CD4-positive, alpha-beta T cell treated with Interleukin-2 at 100 ng/mL for 4 hours (primary cell): ENCODE results near the gene IMPACT.
A peak's percentile ranks its signal among the peaks of the same experiment; 100 is the strongest.

ENCODE experiments used
- DNase-seq: peaks from one replicate; pipeline ENCODE4 v3.0.0-alpha.2; 2020; ENCODE audit warnings: low spot score

Gene IMPACT

DNA sequence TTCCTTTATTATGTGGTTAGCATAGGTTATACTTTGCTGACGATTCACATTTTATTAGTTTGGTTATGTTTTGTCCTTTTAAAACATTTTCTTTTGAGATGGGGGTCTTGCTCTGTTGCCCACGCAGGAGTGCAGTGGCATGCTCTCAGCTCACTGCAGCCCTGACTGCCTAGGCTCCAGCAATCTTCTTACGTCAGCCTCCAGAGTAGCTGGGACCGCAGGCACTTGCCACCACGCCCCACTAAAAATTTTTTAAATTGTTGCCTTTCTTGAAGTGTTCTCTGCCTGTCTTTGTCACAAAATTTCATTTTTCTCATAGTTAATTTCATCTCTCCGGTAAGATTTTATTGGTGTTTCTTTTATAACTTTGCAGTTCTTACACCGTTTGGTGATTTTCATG is 52.9 kb downstream of the IMPACT start:
- no peak for DNase-seq

DNA sequence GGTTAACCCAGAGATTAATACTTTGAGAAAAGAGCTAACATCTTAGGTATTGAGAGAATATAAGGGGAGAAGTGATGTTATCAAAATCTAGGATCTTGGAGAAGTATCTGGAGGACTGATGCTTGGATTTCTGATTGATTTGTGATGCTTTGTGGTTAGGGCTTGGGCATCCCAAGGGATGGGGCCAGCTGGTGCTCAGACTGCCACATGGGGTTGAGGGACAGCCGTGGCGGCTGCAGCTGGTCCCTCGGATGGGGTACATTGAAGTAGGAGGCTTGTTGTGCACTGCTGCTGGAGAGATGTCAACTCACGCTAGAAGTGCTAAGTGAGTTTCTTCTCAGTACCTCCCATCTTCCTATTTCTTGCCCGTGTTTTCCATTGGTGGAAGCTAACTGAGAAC is 56.4 kb downstream of the IMPACT start:
- no peak for DNase-seq

DNA sequence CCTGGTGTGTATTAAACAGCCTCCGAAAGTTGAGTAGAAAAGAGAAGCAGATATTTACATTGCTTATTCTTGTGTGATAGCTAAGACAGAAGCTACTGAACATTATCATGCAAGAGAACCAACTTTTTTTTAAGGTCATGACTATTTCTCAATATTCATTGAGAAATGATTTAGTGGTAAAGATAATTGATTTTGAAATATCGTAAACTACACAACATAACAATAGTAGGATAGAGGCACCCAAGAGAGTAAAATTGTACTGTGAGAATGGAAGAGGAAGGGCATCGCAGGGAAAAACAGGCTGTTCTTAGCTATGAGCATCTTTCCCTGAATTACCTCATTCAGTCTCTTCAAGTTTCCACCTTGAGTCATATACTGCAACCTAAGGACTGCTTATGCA is 59.2 kb downstream of the IMPACT start:
- no peak for DNase-seq

DNA sequence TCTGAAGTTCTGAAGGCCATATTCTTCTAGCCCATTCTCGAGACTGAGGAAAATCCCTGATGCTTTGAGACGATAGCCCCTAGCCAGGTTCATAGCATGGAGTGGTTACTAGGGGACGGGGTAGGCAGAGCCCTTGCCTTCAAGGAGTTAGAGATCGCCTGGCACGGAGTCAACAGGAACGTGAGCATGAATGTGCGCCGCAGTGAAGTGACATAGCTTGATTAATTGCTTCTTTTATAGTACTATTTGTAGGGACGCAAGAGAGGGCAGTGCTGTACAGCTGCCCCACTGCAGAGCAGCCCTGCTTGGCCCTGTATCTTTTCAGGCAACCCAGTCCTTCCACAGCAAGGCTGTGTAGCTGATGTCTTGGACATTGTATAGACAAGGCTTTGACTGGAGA is 60.2 kb downstream of the IMPACT start:
- DNase-seq, result no peak

DNA sequence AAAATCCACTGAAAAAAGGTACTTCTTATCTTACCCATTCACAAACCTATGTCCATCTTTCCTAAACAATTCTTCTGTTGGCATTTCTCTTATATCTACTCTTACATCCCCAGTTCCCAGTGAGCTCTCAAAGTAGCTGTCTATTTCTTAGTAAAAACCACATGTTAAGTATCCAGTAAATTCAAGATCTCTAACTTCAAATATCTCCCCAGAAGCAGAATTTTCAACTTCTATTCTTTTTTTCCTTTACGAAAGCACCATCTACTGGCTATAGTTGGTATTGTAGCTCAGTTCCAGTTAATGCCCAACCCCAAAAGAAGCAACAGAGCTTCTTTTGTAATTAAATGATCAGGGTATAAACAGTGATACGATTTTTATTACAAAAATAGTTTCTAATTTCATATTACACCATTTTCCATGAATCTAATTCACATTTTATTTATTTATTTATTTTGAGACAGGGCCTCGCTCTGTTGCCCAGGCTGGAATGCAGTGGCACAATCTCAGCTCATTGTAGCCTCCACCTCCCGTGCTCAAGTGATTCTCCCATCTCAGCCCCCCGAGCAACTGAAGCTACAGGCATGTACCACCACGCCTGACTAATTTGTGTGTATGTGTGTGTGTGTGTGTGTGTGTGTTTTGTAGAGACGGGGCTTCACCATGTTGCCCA is 62.5 kb downstream of the IMPACT start:
- peak; percentile 57 for DNase-seq

DNA sequence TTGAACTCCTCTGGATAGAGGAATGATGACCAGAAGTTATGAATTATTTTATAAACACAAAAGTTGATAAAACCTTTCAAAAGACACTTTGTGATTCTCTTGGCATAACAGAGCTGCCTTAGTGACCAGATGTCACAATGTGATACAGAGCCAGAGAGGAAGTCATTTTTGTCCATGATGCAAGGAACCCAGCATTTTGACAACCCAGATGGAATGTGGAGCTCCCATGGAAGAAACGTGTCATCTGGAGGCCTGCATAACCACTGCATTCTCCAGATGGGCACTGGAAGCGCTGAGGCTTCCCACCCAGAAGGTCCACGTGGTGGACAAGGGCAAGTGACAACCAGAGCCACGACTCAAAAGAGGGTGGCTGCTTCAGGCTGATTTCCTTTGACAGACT is 64.1 kb downstream of the IMPACT start:
- no peak for DNase-seq

DNA sequence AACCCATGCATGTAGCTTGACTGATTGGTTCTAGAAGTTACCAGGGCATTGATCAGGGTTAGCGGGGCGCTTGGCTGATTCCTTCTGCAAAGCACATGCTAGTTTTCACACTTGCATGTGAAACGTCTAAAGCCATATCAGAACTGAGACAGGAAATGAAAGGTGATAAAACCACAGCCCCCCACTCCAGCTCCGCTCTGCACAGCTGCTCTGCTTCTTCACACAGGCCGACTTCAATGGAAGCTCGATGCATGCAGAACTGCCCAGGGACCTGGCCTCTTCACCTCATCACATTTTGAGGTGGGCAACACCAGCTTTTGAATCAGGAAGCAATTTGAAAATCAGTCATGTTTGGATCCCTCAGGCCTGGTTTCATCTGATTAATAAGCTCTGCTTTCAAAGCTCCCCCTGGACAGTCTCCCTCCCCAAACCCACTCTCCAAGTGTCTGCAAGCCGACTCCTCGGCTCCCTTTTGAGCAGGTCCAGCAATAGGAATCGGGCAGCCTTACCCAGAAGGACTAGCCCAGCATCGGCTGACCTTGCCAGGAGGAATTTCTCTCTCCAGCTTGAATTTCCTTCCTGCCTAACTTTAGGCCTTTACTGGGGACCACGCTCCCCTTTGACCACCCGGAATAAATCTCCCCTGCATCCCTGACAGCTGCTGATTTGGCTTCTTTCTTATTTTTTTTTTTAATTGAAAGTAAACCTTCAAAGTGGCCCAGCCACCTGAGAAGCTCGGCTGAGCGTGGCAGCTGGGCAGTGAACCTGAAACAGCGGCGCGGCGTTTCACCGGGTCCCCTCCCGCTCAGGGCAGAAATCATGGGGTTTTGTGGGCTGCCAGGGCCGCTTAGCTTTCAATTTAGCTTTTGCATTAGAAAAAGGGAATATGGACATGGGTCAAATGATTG is 65.7 kb downstream of the IMPACT start:
- DNase-seq, result peak; percentile 16

DNA sequence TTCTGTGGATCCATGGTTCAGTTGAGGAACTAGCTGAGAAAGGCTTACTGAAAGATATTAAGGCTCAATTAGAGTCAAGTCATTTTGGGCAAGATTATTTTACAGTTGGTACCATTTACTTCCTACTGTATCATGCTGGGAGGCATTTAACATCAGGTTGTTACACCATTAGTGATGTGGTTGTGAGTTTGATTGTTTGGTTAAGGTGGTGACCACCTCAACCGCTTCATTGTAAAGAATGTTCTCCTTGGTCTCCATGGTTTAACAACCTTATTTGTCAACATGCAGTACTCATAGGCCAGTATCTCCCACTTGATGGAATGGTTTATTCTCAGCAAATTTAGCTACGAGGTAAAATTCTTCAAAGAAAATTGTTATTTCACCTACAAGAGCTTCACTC is 68.1 kb downstream of the IMPACT start:
- DNase-seq, result no peak

DNA sequence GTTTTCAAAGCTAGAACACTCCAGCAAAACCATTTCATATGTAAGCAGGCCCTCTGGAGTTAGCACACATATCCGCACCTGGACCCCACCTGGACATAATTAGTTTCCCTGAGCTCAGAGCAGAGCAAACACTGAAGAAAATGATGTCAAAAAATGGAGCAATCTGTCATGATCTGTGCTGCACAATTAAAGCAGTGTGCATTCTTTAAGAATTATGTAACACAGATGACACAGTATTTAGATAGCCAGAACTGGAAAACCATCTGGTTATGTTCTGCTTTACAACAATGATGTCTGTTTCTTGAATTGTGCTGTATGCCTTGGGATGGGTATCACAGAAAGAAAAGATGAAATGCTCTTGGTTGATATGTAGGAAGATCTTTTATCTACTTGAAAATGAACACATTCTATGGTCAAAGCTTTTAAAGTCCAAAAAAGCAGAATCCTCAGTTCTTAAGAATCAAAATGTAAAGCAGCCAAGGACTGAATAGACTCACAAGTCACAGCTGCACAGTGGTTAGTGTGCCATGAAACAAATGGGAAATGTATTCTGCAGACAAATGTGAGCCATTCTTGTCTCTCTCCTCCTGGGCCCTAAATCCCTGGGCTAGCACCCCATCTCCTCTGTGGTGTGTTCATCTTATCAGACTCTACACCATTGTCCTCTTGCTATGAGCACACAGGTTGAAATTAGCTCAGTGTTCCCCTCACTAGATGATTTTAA is 70.7 kb downstream of the IMPACT start:
- DNase-seq, result no peak

DNA sequence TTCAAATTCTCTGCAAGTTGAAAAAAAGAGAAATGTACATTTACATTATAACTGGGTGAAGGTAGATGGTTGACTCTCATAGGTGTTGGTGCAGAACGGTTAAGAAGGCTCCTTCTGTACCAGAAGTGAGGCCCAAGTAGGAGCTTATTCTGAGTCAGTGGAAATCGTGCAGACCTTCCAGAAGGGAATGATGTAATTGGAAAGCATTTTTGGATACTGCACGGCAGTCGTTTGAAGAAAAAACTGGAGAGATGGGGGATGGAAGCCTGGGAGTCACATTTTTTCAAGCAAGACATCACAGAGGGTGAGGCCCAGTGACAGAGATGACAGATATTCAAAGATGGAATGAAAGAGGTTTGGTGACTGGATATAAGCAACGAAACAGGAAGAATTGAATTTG is 73.3 kb downstream of the IMPACT start:
- no peak for DNase-seq

DNA sequence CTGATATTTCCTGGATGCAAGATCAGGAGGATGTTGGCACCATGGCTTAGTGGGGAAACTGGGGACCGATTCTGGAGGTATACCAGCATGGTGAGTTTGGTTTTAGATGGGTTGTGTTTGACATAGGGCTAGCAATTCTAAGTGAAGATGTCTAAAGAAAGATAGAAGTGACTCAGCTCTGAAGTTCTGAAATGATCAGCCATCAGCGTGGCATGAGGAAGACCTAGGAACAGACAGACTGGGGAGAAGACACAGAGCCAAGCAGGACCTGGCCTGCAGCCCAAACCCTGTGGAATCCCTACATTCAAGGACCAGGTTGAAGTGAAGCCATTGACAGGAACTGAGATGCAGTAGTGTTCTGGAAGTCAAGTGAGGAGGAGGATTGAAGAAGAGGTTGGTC is 73.7 kb downstream of the IMPACT start:
- DNase-seq, result no peak

DNA sequence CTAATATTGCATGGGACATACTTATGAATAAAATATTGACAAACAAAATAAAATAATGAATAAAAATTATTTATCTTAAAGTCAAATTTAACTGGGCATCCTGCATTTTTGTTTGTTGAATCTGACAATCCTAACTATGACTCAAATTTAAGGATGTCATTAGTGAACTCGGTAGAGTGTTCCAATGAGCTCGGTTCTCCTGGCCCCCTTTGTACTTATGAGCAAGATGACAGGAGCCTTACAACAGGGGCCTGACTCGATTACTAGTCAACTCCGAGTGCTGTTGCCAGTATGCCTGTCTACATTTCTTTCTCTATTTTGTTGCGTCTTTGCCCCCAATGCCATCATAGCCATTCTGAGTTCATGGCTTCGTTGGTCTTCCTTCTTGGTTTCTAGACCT is 74.3 kb downstream of the IMPACT start:
- DNase-seq, result no peak

DNA sequence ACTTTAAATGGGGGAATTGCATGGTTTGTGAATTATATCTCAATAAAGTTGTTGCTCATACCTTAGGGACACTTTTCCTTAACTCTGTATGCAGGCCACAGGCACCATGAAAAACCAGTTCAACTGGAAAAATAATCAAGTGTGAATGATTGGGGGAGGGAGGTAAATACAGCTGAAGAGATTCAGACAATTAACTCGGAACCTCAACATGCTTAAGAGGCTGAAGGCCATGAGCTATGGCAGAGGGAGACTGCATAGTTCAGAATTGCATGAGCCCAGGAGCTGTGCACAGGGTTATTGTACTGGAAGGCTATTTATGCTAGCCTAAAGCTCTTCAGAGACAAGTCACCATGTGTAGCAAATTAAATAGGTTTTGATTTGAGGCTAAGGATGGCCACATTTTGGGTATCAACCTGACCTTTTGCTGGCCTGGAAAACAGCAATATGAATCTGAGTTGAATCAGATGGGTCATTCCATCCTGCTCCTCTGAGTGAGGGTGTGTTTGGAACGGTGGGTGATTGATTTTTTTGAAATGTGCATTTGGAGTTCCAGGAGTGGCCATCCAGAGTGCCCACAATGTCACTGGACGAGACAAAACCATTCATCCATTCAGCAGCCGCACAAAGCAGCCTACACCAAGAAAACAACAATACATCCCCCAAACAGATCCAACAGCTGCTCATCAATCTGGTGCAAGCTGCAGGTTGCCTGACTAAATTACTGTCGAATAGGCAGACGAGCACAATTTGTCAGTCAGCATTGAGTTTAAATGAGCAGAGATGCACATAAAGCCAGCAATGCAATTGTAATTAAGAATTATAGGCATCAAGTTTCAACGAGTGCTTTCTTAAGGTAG is 76.4 kb downstream of the IMPACT start:
- DNase-seq, result no peak
